MM.1S (cell line): ENCODE results near the gene RBFOX1.

ENCODE experiments used
- DNase-seq: peaks from one replicate; pipeline ENCODE4 v3.0.0-alpha.2; 2015
- H2AFZ ChIP-seq: fragments of 300-600 bp; sonication (generic); 2 replicates; pipeline ENCODE4 v1.6.0; 2016; ENCODE audit warnings: antibody characterized with exemption, low read length
- H3F3A ChIP-seq: fragments of 300-600 bp; sonication (generic); 2 replicates; pipeline ENCODE4 v1.6.1; 2016; ENCODE audit warnings: mild to moderate bottlenecking, antibody characterized with exemption, low read length, moderate library complexity, mixed read lengths; ENCODE audit not compliant: insufficient read depth
- H3K27ac ChIP-seq: fragments of 300-600 bp; sonication (generic); 2 replicates; pipeline ENCODE4 v1.5.1; 2016; ENCODE audit warnings: mild to moderate bottlenecking, low read length
- H3K27me3 ChIP-seq: fragments of 300-600 bp; sonication (generic); replicated peaks from 2 replicates; pipeline ENCODE4 v1.6.0; 2016; ENCODE audit warnings: low read length; ENCODE audit not compliant: insufficient read depth
- H3K36me3 ChIP-seq: fragments of 300-600 bp; sonication (generic); replicated peaks from 2 replicates; pipeline ENCODE4 v1.6.1; 2016; ENCODE audit warnings: mild to moderate bottlenecking, low read length, mixed read lengths; ENCODE audit not compliant: insufficient read depth
- H3K4me1 ChIP-seq: fragments of 300-600 bp; sonication (generic); 2 replicates; pipeline ENCODE4 v1.6.1; 2016; ENCODE audit warnings: low read length, mixed read lengths
- H3K4me2 ChIP-seq: fragments of 300-600 bp; sonication (generic); 2 replicates; pipeline ENCODE4 v1.6.0; 2016; ENCODE audit warnings: low read depth, low read length
- H3K4me3 ChIP-seq: fragments of 300-600 bp; sonication (generic); 2 replicates; pipeline ENCODE4 v1.5.1; 2016; ENCODE audit warnings: low read length, mixed read lengths
- H3K79me2 ChIP-seq: fragments of 300-600 bp; sonication (generic); 2 replicates; pipeline ENCODE4 v1.6.1; 2016; ENCODE audit warnings: mixed run types, low read length, mixed read lengths
- H3K9ac ChIP-seq: fragments of 300-600 bp; sonication (generic); 2 replicates; pipeline ENCODE4 v1.6.1; 2016; ENCODE audit warnings: low read length, mixed read lengths
- H3K9me2 ChIP-seq: fragments of 300-600 bp; sonication (generic); replicated peaks from 2 replicates; pipeline ENCODE4 v1.6.1; 2016; ENCODE audit warnings: mild to moderate bottlenecking, low read length, mixed read lengths; ENCODE audit not compliant: insufficient read depth
- H3K9me3 ChIP-seq: fragments of 300-600 bp; sonication (generic); replicated peaks from 2 replicates; pipeline ENCODE4 v1.6.1; 2016; ENCODE audit warnings: mild to moderate bottlenecking, low read length, mixed read lengths; ENCODE audit not compliant: insufficient read depth
- H4K20me1 ChIP-seq: fragments of 300-600 bp; sonication (generic); 2 replicates; pipeline ENCODE4 v1.6.1; 2016; ENCODE audit warnings: mild to moderate bottlenecking, low read length, moderate library complexity, mixed read lengths; ENCODE audit not compliant: insufficient read depth
- EZH2 ChIP-seq: fragments of 300-600 bp; sonication (generic); optimal IDR thresholded peaks from 2 replicates; pipeline ENCODE3; 2017; ENCODE audit warnings: low read depth, mild to moderate bottlenecking, antibody characterized with exemption, low read length, mixed read lengths
- EZH2phosphoT487 ChIP-seq: fragments of 300-600 bp; sonication (generic); IDR thresholded peaks from 2 replicates; pipeline ENCODE4 v1.6.1; 2018; ENCODE audit warnings: antibody characterized with exemption, low read length
- TF ChIP-seq, protein P1 (sequence below): fragments of 300-600 bp; sonication (generic); IDR thresholded peaks from 2 replicates; pipeline ENCODE4 v1.5.1; 2016; ENCODE audit warnings: antibody characterized with exemption, low read length, mixed read lengths

RBFOX1 gene

DNA sequence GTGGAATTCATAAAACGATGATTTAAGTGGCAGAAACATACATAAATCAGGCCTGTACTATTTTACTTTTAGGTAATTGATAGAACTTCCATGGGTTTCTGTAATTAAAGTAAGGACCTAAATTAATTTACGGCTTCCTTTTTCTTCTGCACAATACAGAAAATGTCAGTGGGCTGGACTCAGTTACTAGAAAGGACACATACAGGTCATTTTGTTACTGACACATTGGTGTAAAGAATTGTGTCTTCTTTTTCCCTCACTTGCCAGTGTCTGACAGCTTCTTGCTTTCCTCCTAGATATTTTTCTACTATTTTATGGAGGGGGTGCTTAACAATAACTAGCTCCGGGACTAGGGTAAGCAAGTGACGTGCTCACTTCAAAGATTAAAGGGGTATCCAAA lies 304.8 kb downstream of the RBFOX1 start:
- no peak for DNase-seq
- Histone ChIP-seq H4K20me1 (no peaks in the 10 kb centered on the region), H3K27me3 (no peaks in the 10 kb centered on the region)

DNA sequence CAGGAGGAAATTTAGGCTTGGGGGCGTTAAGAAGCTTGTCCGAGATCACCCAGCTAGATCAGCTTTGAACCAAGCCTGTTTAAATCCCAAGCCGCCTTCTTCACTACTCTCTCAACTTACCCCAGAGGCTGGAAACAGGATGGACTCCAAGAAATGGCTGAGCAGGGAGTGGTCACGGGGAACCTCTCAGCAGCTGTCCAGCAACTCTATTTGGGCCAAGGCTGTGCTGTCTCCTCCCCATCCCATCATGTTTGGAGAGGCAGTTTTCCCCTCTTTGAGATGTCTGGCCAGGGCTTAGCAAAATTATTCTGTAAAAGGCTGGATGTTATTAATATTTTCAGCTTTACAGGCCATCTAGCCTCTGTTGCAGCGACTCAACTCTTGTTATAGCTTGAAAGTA lies 305.7 kb downstream of the RBFOX1 start:
- Histone ChIP-seq H3K9ac (no peak overlapping the region), H3F3A (no peaks in the 10 kb centered on the region), H2AFZ (no peak overlapping the region), H3K27me3 (no peaks in the 10 kb centered on the region), H4K20me1 (no peaks in the 10 kb centered on the region), H3K4me1 (no peaks in the 10 kb centered on the region), H3K27ac (no peak overlapping the region), H3K79me2 (no peaks in the 10 kb centered on the region), H3K4me3 (no peak overlapping the region), H3K36me3 (no peaks in the 10 kb centered on the region), H3K4me2 (no peak overlapping the region), H3K9me3 (no peaks in the 10 kb centered on the region), H3K9me2 (no peaks in the 10 kb centered on the region)
- DNase-seq = no peak
- TF ChIP-seq EZH2phosphoT487 (no peak), EZH2 (no peak)
- TF ChIP-seq, protein P1, sequence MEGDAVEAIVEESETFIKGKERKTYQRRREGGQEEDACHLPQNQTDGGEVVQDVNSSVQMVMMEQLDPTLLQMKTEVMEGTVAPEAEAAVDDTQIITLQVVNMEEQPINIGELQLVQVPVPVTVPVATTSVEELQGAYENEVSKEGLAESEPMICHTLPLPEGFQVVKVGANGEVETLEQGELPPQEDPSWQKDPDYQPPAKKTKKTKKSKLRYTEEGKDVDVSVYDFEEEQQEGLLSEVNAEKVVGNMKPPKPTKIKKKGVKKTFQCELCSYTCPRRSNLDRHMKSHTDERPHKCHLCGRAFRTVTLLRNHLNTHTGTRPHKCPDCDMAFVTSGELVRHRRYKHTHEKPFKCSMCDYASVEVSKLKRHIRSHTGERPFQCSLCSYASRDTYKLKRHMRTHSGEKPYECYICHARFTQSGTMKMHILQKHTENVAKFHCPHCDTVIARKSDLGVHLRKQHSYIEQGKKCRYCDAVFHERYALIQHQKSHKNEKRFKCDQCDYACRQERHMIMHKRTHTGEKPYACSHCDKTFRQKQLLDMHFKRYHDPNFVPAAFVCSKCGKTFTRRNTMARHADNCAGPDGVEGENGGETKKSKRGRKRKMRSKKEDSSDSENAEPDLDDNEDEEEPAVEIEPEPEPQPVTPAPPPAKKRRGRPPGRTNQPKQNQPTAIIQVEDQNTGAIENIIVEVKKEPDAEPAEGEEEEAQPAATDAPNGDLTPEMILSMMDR = no peak

More for the DNA sequence above, 304.8 kb downstream of the RBFOX1 start:
- no peak overlapping the region for H2AFZ ChIP-seq
- no peaks in the 10 kb centered on the region for H3F3A ChIP-seq
- no peak overlapping the region for H3K4me2 ChIP-seq
- no peaks in the 10 kb centered on the region for H3K79me2 ChIP-seq
- H3K9ac ChIP-seq = no peak overlapping the region
- H3K4me3 ChIP-seq = no peak overlapping the region
- H3K9me3 ChIP-seq = no peaks in the 10 kb centered on the region
- H3K4me1 ChIP-seq = no peaks in the 10 kb centered on the region
- H3K27ac ChIP-seq = no peak overlapping the region
- H3K36me3 ChIP-seq = no peaks in the 10 kb centered on the region
- no peaks in the 10 kb centered on the region for H3K9me2 ChIP-seq
- TF ChIP-seq EZH2phosphoT487 (no peak), EZH2 (no peak)
- TF ChIP-seq, protein P1 = no peak

DNA sequence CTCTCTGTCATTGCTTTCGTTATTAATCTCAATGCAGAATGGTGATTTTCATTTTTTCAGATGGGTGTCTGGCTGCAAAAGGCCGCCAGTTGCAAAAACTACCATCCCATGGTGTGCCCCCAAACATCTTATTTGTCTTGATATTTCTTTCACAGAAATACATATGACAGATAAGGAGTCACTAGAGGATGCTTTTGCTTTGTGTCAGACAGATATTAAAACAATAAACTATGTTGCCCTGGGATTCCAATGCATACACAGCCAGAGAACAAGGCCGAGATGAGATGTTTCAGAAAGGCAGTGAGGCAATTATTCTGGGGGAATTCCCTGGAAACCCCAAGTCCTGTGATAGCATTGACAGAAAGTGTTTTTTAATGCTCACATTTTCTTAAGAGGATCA lies 307.7 kb downstream of the RBFOX1 start:
- Histone ChIP-seq H3K9me2 (no peaks in the 10 kb centered on the region), H3K27me3 (no peaks in the 10 kb centered on the region), H3K4me1 (no peaks in the 10 kb centered on the region), H4K20me1 (no peaks in the 10 kb centered on the region), H3K27ac (no peak overlapping the region), H3K9ac (no peak overlapping the region), H2AFZ (no peak overlapping the region), H3K36me3 (no peaks in the 10 kb centered on the region), H3F3A (no peaks in the 10 kb centered on the region), H3K9me3 (no peaks in the 10 kb centered on the region), H3K4me2 (no peak overlapping the region), H3K79me2 (no peaks in the 10 kb centered on the region), H3K4me3 (no peak overlapping the region)
- TF ChIP-seq EZH2 = no peak
- no peak for DNase-seq

DNA sequence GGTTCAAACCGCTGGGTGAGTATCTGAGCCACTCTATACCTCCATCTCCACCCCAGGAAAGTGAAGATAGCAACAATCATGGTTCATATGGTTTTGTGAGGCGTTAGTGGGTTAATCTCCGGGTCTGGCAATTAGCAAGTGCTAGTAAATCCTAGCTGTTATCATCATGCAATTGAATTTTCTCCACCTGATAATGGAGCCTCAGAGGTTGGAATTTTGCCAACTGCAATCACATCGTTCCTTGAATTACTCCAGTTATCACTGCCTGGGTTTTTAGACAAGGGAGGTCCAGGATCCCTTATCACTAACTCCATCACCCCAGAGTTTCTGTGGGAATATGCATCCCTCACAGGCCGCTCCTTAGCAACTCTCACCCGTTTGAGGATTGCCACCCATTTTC lies 311.5 kb downstream of the RBFOX1 start:
- no peak overlapping the region for H3K4me3 ChIP-seq
- H3K27me3 ChIP-seq = no peaks in the 10 kb centered on the region
- DNase-seq = no peak
- no peaks in the 10 kb centered on the region for H4K20me1 ChIP-seq
- no peaks in the 10 kb centered on the region for H3K9me2 ChIP-seq
- H3F3A ChIP-seq = no peaks in the 10 kb centered on the region
- H3K4me1 ChIP-seq = no peaks in the 10 kb centered on the region
- no peaks in the 10 kb centered on the region for H3K79me2 ChIP-seq
- H3K9ac ChIP-seq = no peak overlapping the region
- no peak overlapping the region for H3K27ac ChIP-seq
- TF ChIP-seq, protein P1 = no peak
- TF ChIP-seq EZH2phosphoT487 = no peak
- TF ChIP-seq EZH2 = no peak
- no peaks in the 10 kb centered on the region for H3K36me3 ChIP-seq
- no peaks in the 10 kb centered on the region for H3K9me3 ChIP-seq
- H2AFZ ChIP-seq = no peak overlapping the region
- no peak overlapping the region for H3K4me2 ChIP-seq
